GM21576 (cell line): ENCODE results near the gene ZNF569.
"Not testable (repeated sequence)": the region's sequence is repeated elsewhere in the genome, so short reads cannot be mapped to it uniquely, and the experiment has no call there.

ENCODE experiments used
- ATAC-seq: cut with Tn5 transposase; IDR thresholded peaks from one replicate; pipeline ENCODE4 v1.9.1; 2021; ENCODE audit warnings: mild to moderate bottlenecking, moderate library complexity; ENCODE audit not compliant: unreplicated experiment

ZNF569 gene

GRCh38 chr19:37466798-37467607, at the start of gene ZNF569:
Gene ZNF569, minus strand, starts transcription at chr19:37467444. Its CDS starts 22,523 bp downstream, at chr19:37444921.
- ATAC-seq = peak; percentile 60

- no peak for ATAC-seq
These were observed 46.2 kb upstream of the ZNF569 start for GRCh38 chr19:37513397-37513796.

GRCh38 chr19:37511821-37512220, 44.6 kb upstream of the ZNF569 start:
- no peak for ATAC-seq

- no peak for ATAC-seq
These were observed 43.9 kb upstream of the ZNF569 start for GRCh38 chr19:37511186-37511585.

- no peak for ATAC-seq
These were observed 39.9 kb upstream of the ZNF569 start for GRCh38 chr19:37507167-37507464.

DNA sequence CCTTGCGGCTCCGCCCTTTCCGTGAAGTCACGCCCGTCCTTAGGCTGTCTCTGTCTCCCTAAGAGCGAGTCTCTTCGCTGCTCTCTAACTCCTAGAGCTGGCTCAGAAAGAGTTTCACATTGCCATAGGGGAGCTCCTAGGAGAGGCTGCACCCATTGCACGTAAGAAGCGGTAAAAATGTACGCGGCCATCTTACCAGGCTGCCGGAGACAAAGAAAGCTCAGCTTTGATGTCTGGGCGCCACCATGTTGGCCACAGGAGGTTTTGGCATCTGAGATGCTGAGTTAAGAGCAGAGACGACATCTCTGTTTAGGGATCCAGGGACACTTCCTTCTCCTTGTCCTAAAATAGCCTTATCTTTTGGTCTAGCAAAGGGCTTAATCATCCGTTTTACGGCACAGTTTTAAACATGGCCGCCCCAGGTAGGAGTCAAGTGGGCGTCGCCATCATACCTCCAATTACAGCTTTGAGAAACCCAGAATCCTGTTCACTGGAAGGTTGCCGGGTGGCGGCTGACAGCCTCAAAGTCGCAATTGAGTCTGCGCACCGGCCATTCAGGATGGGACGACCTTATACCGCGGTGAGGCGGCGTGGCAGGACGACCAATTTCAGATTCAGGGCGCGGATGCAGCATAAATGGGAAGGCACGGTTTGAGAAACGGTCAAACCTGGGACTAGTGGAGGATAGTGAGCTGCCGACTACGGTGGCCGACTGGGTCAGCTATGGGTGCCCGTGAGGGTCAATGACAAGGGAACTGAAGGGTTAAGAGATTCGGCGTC, 39.3 kb upstream of the ZNF569 start, which contains the start of gene ZNF793:
TSS of gene ZNF793 (plus strand) at position 553 of the 780 bp plus-strand sequence. CDS start 16,501 bp downstream, outside the sequence.
- peak; percentile 62 for ATAC-seq

DNA sequence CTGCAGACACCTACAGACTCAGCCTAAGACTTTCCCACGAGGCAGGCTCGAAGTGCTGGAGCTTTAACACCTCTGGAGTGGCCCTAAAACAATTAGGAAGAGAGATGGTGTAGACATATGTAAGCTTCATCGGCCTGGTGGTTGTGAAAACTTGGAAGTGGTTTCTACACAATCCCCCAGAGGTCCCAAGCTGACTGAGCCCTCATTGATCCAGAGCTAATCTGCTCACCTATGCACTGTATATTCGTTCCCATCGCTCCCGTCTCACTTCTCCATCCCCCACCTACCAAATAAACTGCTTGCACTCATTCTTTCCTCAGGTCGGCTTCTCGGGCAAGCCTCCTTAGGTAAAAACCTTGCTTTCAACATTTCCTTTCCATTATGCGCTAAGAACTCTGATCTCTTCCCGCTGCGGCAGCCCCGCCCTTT, 38.7 kb upstream of the ZNF569 start:
- peak; percentile 13 for ATAC-seq

GRCh38 chr19:37492213-37492612, 25.0 kb upstream of the ZNF569 start:
- ATAC-seq = no peak

GRCh38 chr19:37484406-37485168, 17.3 kb upstream of the ZNF569 start:
- ATAC-seq = no peak

GRCh38 chr19:37472165-37472564, 4.9 kb upstream of the ZNF569 start:
- ATAC-seq = no peak

GRCh38 chr19:37470216-37470615, 3.0 kb upstream of the ZNF569 start:
- no peak for ATAC-seq

DNA sequence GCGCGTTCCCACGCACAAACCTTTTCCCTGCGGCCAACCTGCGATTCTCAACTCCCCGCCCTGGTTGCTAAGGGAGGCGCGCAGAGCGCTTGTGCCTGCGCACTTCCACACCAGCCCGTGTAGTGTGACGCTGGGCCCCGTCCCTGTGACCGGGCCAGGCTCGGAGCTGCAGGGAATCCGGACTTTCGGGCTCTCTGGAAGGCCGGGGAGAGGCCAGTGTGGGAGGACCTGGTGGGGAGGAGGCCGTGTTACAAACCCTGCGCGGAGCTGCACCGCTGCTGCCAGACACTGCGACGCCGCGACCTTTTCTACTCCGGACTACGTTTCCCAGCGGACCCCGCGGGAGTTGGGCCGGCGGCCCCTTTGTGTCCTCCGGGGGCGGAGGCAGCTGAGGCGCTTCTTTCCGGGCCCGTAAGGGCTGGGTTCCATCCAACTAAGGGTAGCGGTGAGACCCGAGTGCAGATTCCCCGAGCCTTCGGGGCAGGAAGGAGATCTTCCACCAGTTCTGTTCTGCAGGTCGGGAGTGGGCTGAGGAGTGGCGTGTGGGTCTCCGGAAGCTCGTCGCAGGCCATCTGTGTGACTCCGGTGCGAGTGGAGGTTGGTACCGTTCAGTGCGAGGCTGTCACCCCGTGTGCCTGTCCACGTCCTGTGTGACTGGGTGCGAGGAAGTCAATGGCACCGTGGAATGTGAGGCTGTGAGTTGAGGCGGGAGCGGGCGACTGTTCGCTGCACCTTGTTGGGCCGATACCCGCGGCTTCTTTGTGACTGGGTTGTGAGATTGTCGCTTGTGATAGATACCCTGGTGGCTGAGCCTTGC, 1.9 kb upstream of the ZNF569 start, which contains the start of gene ZNF570:
TSS of gene ZNF570 (plus strand) at position 396 of the 817 bp plus-strand sequence. CDS start 999 bp downstream, outside the sequence.
- ATAC-seq = peak; percentile 61

- no peak for ATAC-seq
These were observed 405 bp upstream of the ZNF569 start for GRCh38 chr19:37467608-37468090.

- no peak for ATAC-seq
These were observed 907 bp downstream of the ZNF569 start for GRCh38 chr19:37466277-37466797.

DNA sequence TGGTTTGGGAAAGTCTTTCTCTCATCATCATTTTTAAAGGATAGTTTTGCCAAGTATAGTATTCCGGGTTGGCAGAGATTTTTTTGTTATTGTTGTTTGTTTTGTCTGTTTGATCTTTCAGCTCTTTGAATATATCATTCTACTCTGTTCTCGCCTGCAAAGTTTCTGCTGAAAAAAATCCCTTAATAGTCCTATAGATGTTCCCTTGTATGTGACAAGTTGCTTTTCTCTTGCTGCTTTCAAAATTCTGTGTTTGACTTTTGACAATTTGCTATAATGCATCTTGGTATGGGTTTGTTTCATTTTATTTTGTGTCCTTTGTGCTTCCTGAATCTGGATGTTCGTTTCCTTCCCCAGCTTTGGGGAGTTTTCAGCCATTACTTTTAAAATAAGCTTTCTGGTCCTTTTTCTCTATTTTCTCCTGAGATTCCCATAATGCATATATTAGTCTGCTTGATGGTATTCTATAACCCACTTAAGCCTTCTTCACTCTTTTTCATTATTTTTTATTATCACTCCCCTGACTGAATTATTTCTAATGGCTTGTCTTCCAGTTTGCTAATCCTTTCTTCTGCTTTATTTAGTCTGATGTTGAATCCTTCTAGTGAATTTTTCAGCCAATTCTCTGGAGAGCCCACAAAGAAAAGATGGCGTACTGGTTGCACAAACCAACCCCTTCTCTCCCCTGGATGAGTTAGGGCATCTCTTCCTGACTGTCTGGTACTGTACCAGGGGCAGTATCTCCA, 14.6 kb downstream of the ZNF569 start:
- no peak for ATAC-seq

- no peak for ATAC-seq
These were observed 53.7 kb downstream of the ZNF569 start for GRCh38 chr19:37413313-37414084.

- no peak for ATAC-seq
These were observed 54.5 kb downstream of the ZNF569 start for GRCh38 chr19:37412700-37413099.

DNA sequence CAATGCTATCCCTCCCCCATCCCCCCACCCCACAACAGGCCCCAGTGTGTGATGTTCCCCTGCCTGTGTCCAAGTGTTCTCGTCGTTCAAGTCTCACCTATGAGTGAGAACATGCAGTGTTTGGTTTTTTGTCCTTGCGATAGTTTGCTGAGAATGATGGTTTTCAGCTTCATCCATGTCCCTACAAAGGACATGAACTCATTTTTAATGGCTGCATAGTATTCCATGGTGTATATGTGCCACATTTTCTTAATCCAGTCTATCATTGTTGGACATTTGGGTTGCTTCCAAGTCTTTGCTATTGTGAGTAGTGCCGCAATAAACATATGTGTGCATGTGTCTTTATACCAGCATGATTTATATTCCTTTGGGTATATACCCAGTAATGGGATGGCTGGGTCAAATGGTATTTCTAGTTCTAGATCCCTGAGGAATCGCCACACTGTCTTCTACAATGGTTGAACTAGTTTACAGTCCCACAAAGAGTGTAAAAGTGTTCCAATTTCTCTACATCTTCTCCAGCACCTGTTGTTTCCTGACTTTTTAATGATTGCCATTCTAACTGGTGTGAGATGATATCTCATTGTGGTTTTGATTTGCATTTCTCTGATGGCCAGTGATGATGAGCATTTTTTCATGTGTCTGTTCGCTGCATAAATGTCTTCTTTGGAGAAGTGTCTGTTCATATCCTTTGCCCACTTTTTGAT, 61.0 kb downstream of the ZNF569 start:
- ATAC-seq = not testable (repeated sequence)
